ENCODE measurements around the gene MAP3K4. TPM values are rescaled to one million over a fixed set of nuclear protein-coding genes. Genes with fewer than 3 reads are reported as not detected.

The MAP3K4 gene
- total RNA-seq, 1 experiment from 2014 or later, result 54.3 TPM

DNA sequence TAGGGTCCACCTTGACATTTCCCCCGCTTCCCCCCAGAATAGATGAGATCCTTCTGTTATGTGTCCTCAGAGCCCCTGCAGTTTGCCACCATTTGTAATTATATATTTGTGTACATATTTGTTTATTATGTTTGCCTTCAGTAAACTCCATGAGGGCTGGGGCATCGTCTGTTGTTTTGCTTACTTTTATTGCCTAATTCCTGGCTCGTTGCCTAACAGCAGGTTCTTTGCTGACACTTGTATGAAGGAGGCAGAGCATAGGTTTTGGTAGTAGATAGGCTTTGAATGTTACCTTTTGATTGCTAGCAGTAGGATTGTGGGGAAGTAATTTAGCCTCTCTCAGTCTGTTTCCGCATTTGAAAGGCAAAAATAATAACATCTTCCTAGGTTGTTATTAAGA is 9.9 kb downstream of the MAP3K4 start:
- H3T11ph ChIP-seq (ENCODE audit: low read length), result no peak overlapping the region
- no peaks in the 10 kb centered on the region for H4K20me1 ChIP-seq (ENCODE audit: control insufficient read depth, insufficient read depth, insufficient read length)
- H3K14ac ChIP-seq (ENCODE audit: insufficient read depth, low read length), result no peak overlapping the region
- no peaks in the 10 kb centered on the region for H3K9me3 ChIP-seq (ENCODE audit: control insufficient read depth, low read depth, low read length)
- WGBS (ENCODE audit: extremely low coverage, insufficient read length, low lambda C conversion rate), result no CpG with 5 or more reads among the region's 4 CpGs
- H4K91ac ChIP-seq (ENCODE audit: insufficient read length, low read depth, low read length), result no peak overlapping the region
- Mint-ChIP-seq H3K27ac (no peak overlapping the region), H3K9me3 (no peaks in the 10 kb centered on the region; a peak in 1 of 5 replicates), H3K4me3 (no peak overlapping the region), H3K36me3 (ENCODE audit: insufficient read depth in 1 of 3, low read depth in 3 of 3) (peaks cover 5 to 7% (median 6%) of the 10 kb centered on the region in 3 experiments; a peak in 5 of 7 replicates), H3K4me1 (peaks cover 9 to 16% of the 10 kb centered on the region in 2 experiments; a peak in 3 of 4 replicates), H3K27me3 (ENCODE audit: low read depth) (no peaks in the 10 kb centered on the region)
- H3K79me2 ChIP-seq (ENCODE audit: insufficient read depth, low read length), result peaks cover 11% of the 10 kb centered on the region; the same call in 1 of the 2 replicates
- H2BK120ac ChIP-seq (ENCODE audit: low read depth, low read length, poor library complexity, severe bottlenecking), result no peak overlapping the region
- no peak overlapping the region for H2BK20ac ChIP-seq (ENCODE audit: low read depth, low read length, poor library complexity, severe bottlenecking)
- no peaks in the 10 kb centered on the region; the same call in 1 of the 2 replicates for H3K4me1 ChIP-seq (ENCODE audit: insufficient read depth, low read length)
- no peak overlapping the region for H3K23ac ChIP-seq (ENCODE audit: insufficient read length, low read depth, low read length)
- no peak overlapping the region for H3K27ac ChIP-seq (ENCODE audit: insufficient read length, low read depth, low read length)
- H3K56ac ChIP-seq (ENCODE audit: insufficient read length, low read depth, low read length), result no peak overlapping the region
- no peak overlapping the region for H2AK5ac ChIP-seq (ENCODE audit: insufficient read length, low read length)
- H3K4me2 ChIP-seq (ENCODE audit: insufficient read depth, insufficient read length, low read length), result no peak overlapping the region
- TF ChIP-seq, protein P1, sequence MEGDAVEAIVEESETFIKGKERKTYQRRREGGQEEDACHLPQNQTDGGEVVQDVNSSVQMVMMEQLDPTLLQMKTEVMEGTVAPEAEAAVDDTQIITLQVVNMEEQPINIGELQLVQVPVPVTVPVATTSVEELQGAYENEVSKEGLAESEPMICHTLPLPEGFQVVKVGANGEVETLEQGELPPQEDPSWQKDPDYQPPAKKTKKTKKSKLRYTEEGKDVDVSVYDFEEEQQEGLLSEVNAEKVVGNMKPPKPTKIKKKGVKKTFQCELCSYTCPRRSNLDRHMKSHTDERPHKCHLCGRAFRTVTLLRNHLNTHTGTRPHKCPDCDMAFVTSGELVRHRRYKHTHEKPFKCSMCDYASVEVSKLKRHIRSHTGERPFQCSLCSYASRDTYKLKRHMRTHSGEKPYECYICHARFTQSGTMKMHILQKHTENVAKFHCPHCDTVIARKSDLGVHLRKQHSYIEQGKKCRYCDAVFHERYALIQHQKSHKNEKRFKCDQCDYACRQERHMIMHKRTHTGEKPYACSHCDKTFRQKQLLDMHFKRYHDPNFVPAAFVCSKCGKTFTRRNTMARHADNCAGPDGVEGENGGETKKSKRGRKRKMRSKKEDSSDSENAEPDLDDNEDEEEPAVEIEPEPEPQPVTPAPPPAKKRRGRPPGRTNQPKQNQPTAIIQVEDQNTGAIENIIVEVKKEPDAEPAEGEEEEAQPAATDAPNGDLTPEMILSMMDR (conservative IDR thresholded peaks at IDR 0.05), result no peak
- DNase-seq, result no peak
- H2AFZ ChIP-seq (ENCODE audit: low read length), result no peak overlapping the region
- no peak overlapping the region for H2BK5ac ChIP-seq (ENCODE audit: insufficient read length, low read length)
- no peak overlapping the region for H4K8ac ChIP-seq (replicated peaks; ENCODE audit: insufficient read length, low read depth, low read length)
- H2BK12ac ChIP-seq (ENCODE audit: insufficient read length, low read depth, low read length), result no peak overlapping the region
- no peaks in the 10 kb centered on the region for H3K27me3 ChIP-seq (ENCODE audit: insufficient read depth, low read length)
- peaks cover 7% of the 10 kb centered on the region for H3K79me1 ChIP-seq (ENCODE audit: insufficient read depth, low read depth, low read length, poor library complexity, severe bottlenecking)
- H3K18ac ChIP-seq (ENCODE audit: insufficient read length, low read depth, low read length), result no peak overlapping the region
- no peak overlapping the region for H3K9ac ChIP-seq (ENCODE audit: extremely low read depth, insufficient read length, low read length)
- H2BK15ac ChIP-seq (ENCODE audit: low read depth, low read length), result no peak overlapping the region
- no peak overlapping the region for H3K4ac ChIP-seq (ENCODE audit: low read depth, low read length)
- no peaks in the 10 kb centered on the region for H3K23me2 ChIP-seq (ENCODE audit: insufficient read length, low read depth, low read length, poor library complexity, severe bottlenecking)
- H4K5ac ChIP-seq (ENCODE audit: insufficient read length, low read depth, low read length), result no peak overlapping the region
